GM12801 (cell line): ENCODE data around the gene HOXD4.

Experiments
- CTCF ChIP-seq: IDR thresholded peaks from one replicate; pipeline ENCODE4 v1.5.1; 2011; ENCODE audit warnings: control low read depth; ENCODE audit not compliant: insufficient read length; ENCODE audit errors: extremely low read depth

The HOXD4 gene

GRCh38 chr2:176184749-176185148, 33.4 kb downstream of the HOXD4 start:
- no peak for TF ChIP-seq CTCF

- TF ChIP-seq CTCF, result no peak
Measured at GRCh38 chr2:176186024-176186423, 34.7 kb downstream of the HOXD4 start.

- no peak for TF ChIP-seq CTCF
Measured at GRCh38 chr2:176187200-176187898, 36.0 kb downstream of the HOXD4 start.

GRCh38 chr2:176187899-176188773, 36.8 kb downstream of the HOXD4 start, which contains the start of gene HOXD1:
Gene HOXD1, plus strand, starts transcription at chr2:176188668. Its CDS starts 134 bp downstream, at chr2:176188802.
- TF ChIP-seq CTCF, result no peak

- TF ChIP-seq CTCF, result no peak
Measured at GRCh38 chr2:176188774-176189680, 37.7 kb downstream of the HOXD4 start.

GRCh38 chr2:176189681-176190641, 38.6 kb downstream of the HOXD4 start:
- TF ChIP-seq CTCF, result no peak
